ENCODE data around the gene PATL2. TPM values are rescaled to one million over a fixed set of nuclear protein-coding genes. Genes with fewer than 3 reads are reported as not detected.
A peak's percentile ranks its signal among the peaks of the same experiment; 100 is the strongest.
"Not testable (repeated sequence)": the region's sequence is repeated elsewhere in the genome, so short reads cannot be mapped to it uniquely, and the experiment has no call there.

The PATL2 gene
- 1.1 and 4.8 TPM in 2 replicates for total RNA-seq (2014; rRNA removed; shearing (Covaris generic))
- total RNA-seq (2022), result 8.6 and 8.8 TPM in 2 replicates
- Bru-seq, nascent RNA, result percentile 41 among the genes with signal in this experiment
- BruChase-seq, experiment 1, labeled RNA remaining after a 6-hour chase, result percentile 47 among the genes with signal in this experiment
- BruChase-seq, experiment 2, labeled RNA remaining after a 2-hour chase, result percentile 48 among the genes with signal in this experiment
- long read RNA-seq, partial matches to known transcripts, result 0 of 15 reads
- long read RNA-seq, other reads (novel, unspliced or antisense), result 13 of 15 reads

DNA sequence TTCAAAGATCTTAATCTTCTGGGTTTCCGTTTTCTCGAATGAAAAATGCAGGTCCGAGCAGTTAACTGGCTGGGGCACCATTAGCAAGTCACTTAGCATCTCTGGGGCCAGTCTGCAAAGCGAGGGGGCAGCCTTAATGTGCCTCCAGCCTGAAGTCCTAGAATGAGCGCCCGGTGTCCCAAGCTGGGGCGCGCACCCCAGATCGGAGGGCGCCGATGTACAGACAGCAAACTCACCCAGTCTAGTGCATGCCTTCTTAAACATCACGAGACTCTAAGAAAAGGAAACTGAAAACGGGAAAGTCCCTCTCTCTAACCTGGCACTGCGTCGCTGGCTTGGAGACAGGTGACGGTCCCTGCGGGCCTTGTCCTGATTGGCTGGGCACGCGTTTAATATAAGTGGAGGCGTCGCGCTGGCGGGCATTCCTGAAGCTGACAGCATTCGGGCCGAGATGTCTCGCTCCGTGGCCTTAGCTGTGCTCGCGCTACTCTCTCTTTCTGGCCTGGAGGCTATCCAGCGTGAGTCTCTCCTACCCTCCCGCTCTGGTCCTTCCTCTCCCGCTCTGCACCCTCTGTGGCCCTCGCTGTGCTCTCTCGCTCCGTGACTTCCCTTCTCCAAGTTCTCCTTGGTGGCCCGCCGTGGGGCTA, at the start of gene PATL2, which contains the start of gene B2M:
Gene PATL2 (minus strand): TSS at position 228 of the 647 bp plus-strand sequence. CDS start 34,833 bp downstream, outside the sequence.
Gene B2M (plus strand): TSS at position 422 of the 647 bp plus-strand sequence. CDS start 30 bp downstream, at position 452.
- DNase-seq (ENCODE audit: low spot score), result peak; percentile 96
- peaks cover 31% of the 10 kb centered on the region for H4K20me1 ChIP-seq (ENCODE audit: insufficient read depth, low read length)
- no peaks in the 10 kb centered on the region for H3K9me2 ChIP-seq (ENCODE audit: insufficient read depth, low read length)
- H3K4me2 ChIP-seq (ENCODE audit: low read length), result peak within 1 kb of the TSS; percentile 92
- intact Hi-C loops (cut with micrococcal nuclease; ENCODE audit: unreplicated experiment), result loop anchor here (1.0 to 5.0 kb wide), 3 partner anchors 13 to 284 kb away; partner anchors contain the start of genes CTDSPL2 and EIF3J
- H3K36me3 ChIP-seq (ENCODE audit: insufficient read depth, low read length), result peaks cover 52% of the 10 kb centered on the region
- H3K9me3 ChIP-seq (ENCODE audit: low read length), result no peaks in the 10 kb centered on the region
- H3K4me3 ChIP-seq (ENCODE audit: low read depth, low read length, poor library complexity, severe bottlenecking), result peak within 1 kb of the TSS; percentile 89
- peaks cover 41% of the 10 kb centered on the region for H3K4me1 ChIP-seq (ENCODE audit: insufficient read depth, low read length, poor library complexity, severe bottlenecking)
- TF ChIP-seq CTCF (conservative IDR thresholded peaks at IDR 0.05; ENCODE audit: low read length) (no peak), EZH2phosphoT487 (IDR thresholded peaks at IDR 0.05; ENCODE audit: borderline replicate concordance, low read depth, low read length) (no peak)
- ChIA-PET CTCF (ENCODE audit: unreplicated experiment) (interaction anchor here (0.6 kb wide), 1 partner anchor 45 kb away, joined by 3 read pairs; no protein-coding TSS in a partner anchor), POLR2A (interaction anchor here (0.5 to 9.5 kb wide), 8 partner anchors 9 to 456 kb away, joined by 3 to 116 read pairs (median 8); partner anchors contain the start of genes SPG11 and TRIM69)
- peaks cover 68% of the 10 kb centered on the region for H3K79me2 ChIP-seq (ENCODE audit: insufficient read depth, low read depth, low read length)
- no TSS peak for BruUV-seq (replicated peaks)
- peak within 1 kb of the TSS; percentile 91 for H3K27ac ChIP-seq (ENCODE audit: low read depth, low read length, poor library complexity, severe bottlenecking)
- H2AFZ ChIP-seq (ENCODE audit: low read length), result peak within 1 kb of the TSS; percentile 72; the same call in 1 of the 2 replicates

- Histone ChIP-seq H4K20me1 (ENCODE audit: insufficient read depth, low read length) (no peaks in the 10 kb centered on the region), H3K36me3 (ENCODE audit: insufficient read depth, low read length) (no peaks in the 10 kb centered on the region), H3K4me1 (ENCODE audit: insufficient read depth, low read length, poor library complexity, severe bottlenecking) (no peaks in the 10 kb centered on the region), H3K27ac (ENCODE audit: low read depth, low read length, poor library complexity, severe bottlenecking) (no peak overlapping the region), H3K9me2 (ENCODE audit: insufficient read depth, low read length) (no peaks in the 10 kb centered on the region), H3K4me2 (ENCODE audit: low read length) (no peak overlapping the region), H3K9me3 (ENCODE audit: low read length) (peaks cover 7% of the 10 kb centered on the region; the same call in 1 of the 2 replicates), H3K79me2 (ENCODE audit: insufficient read depth, low read depth, low read length) (no peaks in the 10 kb centered on the region), H3K4me3 (ENCODE audit: low read depth, low read length, poor library complexity, severe bottlenecking) (no peak overlapping the region), H2AFZ (ENCODE audit: low read length) (no peak overlapping the region)
- POLR2A ChIA-PET, result no interaction called here
- intact Hi-C loops (cut with micrococcal nuclease; ENCODE audit: unreplicated experiment), result no loop called here
- CTCF ChIA-PET (ENCODE audit: unreplicated experiment), result no interaction called here
- TF ChIP-seq EZH2phosphoT487 (IDR thresholded peaks at IDR 0.05; ENCODE audit: borderline replicate concordance, low read depth, low read length), result no peak
- no peak for TF ChIP-seq CTCF (conservative IDR thresholded peaks at IDR 0.05; ENCODE audit: low read length)
- no TSS peak for BruUV-seq (replicated peaks)
- no peak for DNase-seq (ENCODE audit: low spot score)
These were observed 42.2 kb upstream of the PATL2 start for GRCh38 chr15:44753345-44753744.

DNA sequence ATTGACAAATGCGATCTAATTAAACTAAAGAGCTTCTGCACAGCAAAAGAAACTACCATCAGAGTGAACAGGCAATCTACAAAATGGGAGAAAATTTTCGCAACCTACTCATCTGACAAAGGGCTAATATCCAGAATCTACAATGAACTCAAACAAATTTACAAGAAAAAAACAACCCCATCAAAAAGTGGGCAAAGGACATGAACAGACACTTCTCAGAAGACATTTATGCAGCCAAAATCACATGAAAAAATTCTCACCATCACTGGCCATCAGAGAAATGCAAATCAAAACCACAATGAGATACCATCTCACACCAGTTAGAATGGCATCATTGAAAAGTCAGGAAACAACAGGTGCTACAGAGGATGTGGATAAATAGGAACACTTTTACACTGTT, 32.3 kb upstream of the PATL2 start:
- POLR2A ChIA-PET; H3K27ac ChIP-seq (ENCODE audit: low read depth, low read length, poor library complexity, severe bottlenecking); H3K36me3 ChIP-seq (ENCODE audit: insufficient read depth, low read length); intact Hi-C loops (cut with micrococcal nuclease; ENCODE audit: unreplicated experiment); CTCF ChIA-PET (ENCODE audit: unreplicated experiment); H3K4me1 ChIP-seq (ENCODE audit: insufficient read depth, low read length, poor library complexity, severe bottlenecking); H3K4me2 ChIP-seq (ENCODE audit: low read length); H3K4me3 ChIP-seq (ENCODE audit: low read depth, low read length, poor library complexity, severe bottlenecking); H2AFZ ChIP-seq (ENCODE audit: low read length); H4K20me1 ChIP-seq (ENCODE audit: insufficient read depth, low read length); H3K9me2 ChIP-seq (ENCODE audit: insufficient read depth, low read length); H3K79me2 ChIP-seq (ENCODE audit: insufficient read depth, low read depth, low read length); BruUV-seq (replicated peaks); DNase-seq (ENCODE audit: low spot score); H3K9me3 ChIP-seq (ENCODE audit: low read length): not testable (repeated sequence)

DNA sequence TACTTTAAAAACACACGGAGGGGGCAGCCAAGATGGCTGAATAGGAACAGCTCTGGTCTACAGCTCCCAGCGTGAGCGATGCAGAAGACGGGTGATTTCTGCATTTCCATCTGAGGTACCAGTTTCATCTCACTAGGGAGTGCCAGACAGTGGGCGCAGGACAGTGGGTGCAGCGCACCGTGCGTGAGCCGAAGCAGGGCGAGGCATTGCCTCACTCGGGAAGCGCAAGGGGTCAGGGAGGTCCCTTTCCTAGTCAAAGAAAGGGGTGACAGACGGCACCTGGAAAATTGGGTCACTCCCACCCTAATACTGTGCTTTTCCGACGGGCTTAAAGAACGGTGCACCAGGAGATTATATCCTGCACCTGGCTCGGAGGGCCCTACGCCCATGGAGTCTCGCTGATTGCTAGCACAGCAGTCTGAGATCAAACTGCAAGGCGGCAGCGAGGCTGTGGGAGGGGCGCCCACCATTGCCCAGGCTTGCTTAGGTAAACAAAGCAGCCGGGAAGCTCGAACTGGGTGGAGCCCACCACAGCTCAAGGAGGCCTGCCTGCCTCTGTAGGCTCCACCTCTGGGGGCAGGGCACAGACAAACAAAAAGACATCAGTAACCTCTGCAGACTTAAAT, 28.2 kb upstream of the PATL2 start:
- H3K36me3 ChIP-seq (ENCODE audit: insufficient read depth, low read length); H3K27ac ChIP-seq (ENCODE audit: low read depth, low read length, poor library complexity, severe bottlenecking); H2AFZ ChIP-seq (ENCODE audit: low read length); H3K9me2 ChIP-seq (ENCODE audit: insufficient read depth, low read length); BruUV-seq (replicated peaks); H4K20me1 ChIP-seq (ENCODE audit: insufficient read depth, low read length); H3K9me3 ChIP-seq (ENCODE audit: low read length); H3K4me2 ChIP-seq (ENCODE audit: low read length); CTCF ChIA-PET (ENCODE audit: unreplicated experiment); H3K4me3 ChIP-seq (ENCODE audit: low read depth, low read length, poor library complexity, severe bottlenecking); DNase-seq (ENCODE audit: low spot score); H3K79me2 ChIP-seq (ENCODE audit: insufficient read depth, low read depth, low read length): not testable (repeated sequence)
- H3K4me1 ChIP-seq (ENCODE audit: insufficient read depth, low read length, poor library complexity, severe bottlenecking), result peaks cover 34% of the 10 kb centered on the region
- POLR2A ChIA-PET, result interaction anchor here (0.9 to 6.1 kb wide), 4 partner anchors 26 to 147 kb away, joined by 3 to 72 read pairs (median 36); partner anchors contain the start of genes B2M, PATL2 and SPG11
- intact Hi-C loops (cut with micrococcal nuclease; ENCODE audit: unreplicated experiment), result loop anchor here (5.0 kb wide), 1 partner anchor 312 kb away; the partner anchor contains the start of gene CTDSPL2

Measured in OCI-LY7 (cell line).